Breast epithelium (tissue), 3 donors: ENCODE measurements around the gene ASMTL.

Source experiments
- CTCF ChIP-seq, 3 donors: fragments of 450-650 bp; IDR thresholded peaks; one replicate each; pipeline ENCODE4 v1.5.1; 2016 to 2017; ENCODE audit warnings: antibody characterized with exemption in 3 of 3, mild to moderate bottlenecking in 3 of 3, moderate library complexity in 3 of 3
- POLR2A ChIP-seq: fragments of 450-650 bp; IDR thresholded peaks from one replicate; pipeline ENCODE4 v1.6.1; 2016; ENCODE audit warnings: antibody characterized with exemption, mild to moderate bottlenecking, moderate library complexity
- POLR2AphosphoS5 ChIP-seq, 3 donors: sonication (generic); formaldehyde crosslinking; IDR thresholded peaks; one replicate each; pipeline ENCODE4 v1.6.1; 2017; ENCODE audit warnings: antibody characterized with exemption in 3 of 3

DNA sequence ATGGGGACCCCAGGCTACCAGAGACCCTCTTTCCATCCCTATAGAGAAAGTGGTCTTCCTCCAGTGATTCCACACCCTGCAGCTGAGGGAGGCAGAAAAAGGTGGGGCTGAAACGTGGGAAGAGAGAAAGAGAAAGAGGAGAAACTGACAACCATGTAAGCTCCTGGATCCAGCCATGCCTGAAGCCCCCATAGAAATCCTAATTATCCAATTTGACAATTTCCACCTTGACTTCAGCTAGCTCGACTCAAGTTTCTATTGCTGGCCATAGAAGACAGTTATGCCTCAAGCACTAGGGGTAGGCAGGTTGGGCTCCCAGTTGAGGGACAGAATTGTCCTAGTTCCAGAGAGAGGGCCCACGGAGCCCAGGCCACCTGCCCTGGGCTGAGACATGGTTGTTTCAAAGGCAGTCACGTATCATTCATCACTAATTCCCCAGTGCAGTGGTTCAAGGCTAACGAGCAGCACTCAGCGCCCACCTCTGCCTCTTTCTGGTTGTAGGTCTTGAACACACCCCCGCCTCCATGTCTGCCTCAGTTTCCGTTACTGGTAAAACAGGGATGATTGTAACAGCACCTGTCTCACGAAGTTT, 39.8 kb upstream of the ASMTL start:
- TF ChIP-seq CTCF (IDR thresholded peaks at IDR 0.05) (no peak), POLR2AphosphoS5 (IDR thresholded peaks at IDR 0.05) (no peak), POLR2A (no peak)
